HG02678 (cell line): Measurements from ENCODE around the gene AK9.

Experiments
- ATAC-seq: cut with Tn5 transposase; IDR thresholded peaks from one replicate; pipeline ENCODE4 v1.9.1; 2021; ENCODE audit warnings: mild to moderate bottlenecking, moderate library complexity; ENCODE audit not compliant: unreplicated experiment

The AK9 gene

DNA sequence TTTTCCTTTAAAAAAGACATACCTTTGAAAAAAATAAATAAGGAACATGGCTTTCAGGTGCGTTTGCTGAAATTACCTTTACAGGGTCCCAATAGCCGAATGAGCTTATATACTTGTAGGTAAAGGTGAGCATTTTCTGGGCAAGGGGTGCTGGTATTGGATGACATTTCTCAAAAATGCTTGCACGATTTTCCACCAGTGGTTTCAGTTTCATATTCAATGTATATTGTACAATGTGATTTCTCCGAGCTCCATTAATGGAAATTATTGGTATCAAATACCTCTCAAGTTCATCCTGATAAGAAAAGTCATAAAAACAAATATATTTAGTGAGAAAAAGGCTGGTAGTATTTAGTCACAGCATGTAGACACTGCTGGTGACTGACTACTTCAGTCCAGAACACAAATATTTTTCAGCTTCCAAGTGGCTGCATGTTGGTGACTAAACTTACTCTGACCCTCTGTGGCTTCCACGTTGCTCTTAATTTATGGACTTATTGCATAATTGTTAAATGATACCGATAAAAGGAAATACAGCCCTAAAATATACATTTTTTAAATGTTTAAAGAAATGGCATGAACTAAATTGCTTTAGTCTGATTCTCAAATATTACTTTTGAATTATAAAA lies 175.1 kb downstream of the AK9 start:
- ATAC-seq = no peak

- no peak for ATAC-seq
Measured at GRCh38 chr6:109514946-109515345, 176.1 kb downstream of the AK9 start.

- ATAC-seq = no peak
Measured at GRCh38 chr6:109513571-109514071, 177.4 kb downstream of the AK9 start.

- ATAC-seq = no peak
Measured at GRCh38 chr6:109512271-109512817, 178.7 kb downstream of the AK9 start.

GRCh38 chr6:109511832-109512231 lies 179.2 kb downstream of the AK9 start:
- ATAC-seq = no peak

DNA sequence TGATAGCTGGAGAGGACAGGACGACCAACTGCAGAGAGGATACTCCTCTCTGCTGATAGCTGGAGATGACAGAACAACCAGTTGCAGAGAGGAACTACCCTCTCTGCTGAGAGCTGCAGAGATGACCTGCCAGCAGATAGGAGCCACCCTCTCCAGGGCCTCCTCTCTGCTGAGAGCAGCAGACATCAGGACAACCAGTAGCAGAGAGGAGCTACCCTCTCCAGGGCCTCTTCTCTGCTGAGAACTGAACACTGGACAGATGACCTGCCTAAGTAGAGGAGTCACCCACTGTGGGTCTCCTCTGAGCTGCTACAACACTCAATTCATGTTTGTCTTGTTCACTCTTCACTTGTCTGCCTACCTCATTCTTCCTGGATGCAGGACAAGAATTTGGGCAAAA lies 180.6 kb downstream of the AK9 start:
- ATAC-seq = no peak

- no peak for ATAC-seq
Measured at GRCh38 chr6:109508166-109508860, 182.7 kb downstream of the AK9 start.

GRCh38 chr6:109507490-109508072 lies 183.4 kb downstream of the AK9 start:
- ATAC-seq = no peak

DNA sequence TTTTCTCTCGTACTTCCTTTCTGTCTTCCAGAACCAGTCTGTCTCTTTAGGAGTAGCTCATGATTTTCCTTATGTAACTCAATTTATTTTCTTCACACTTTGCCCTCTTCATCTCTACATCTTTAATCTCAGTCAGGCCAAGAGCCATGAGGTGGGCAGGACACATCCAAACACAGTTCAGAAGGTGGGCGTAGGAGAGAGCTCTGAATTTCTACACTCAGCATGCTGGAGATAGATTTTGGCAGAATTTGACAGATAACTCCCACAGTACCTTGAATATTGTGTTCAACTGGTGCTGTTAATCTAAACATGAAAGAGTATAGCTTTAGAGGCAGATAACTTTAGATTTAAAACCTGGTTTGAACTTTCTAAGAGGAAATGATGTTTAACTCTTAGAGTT lies 184.2 kb downstream of the AK9 start:
- no peak for ATAC-seq

- ATAC-seq = no peak
Measured at GRCh38 chr6:109506314-109506713, 184.7 kb downstream of the AK9 start.

DNA sequence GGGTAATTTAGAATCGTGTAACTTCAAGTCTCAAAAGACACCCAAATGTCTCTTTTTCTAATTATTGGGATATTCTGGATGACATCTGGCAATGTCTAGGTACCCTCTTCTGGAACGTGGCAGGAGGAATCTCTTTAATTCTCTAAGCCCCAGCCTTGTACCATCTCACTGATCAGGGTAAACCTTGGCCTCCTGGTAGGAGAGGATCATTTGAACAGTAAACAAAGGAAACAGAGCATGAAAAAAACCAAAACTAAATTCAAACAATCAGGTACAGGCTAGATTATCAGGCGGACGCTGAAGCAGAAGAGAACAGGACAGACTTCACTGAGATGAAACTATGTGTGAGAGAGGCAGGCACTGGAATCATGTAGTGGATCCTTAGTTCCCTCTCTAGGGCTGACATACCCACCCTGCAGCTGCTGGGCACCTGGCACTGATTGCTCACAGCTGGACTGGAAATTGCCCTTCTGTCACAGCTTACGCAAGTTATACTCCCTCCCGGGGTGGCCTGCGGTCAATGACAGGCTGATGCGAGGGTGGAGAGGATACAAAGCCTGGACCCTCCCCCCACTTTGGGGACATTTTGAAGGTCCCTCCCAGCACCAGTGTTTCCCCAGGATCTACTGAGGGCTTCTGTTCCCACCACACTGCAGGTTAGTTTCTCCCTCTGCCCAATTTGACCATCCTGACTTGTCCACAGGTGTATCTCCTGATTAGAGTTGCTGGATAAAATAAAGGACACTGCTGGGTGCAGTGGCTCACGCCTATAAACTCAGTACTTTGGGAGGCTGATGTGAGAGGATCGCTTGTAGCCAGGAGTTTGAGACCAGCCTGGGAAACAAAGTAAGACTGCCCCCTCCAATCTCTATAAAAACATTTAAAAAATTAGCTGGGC lies 187.4 kb downstream of the AK9 start:
- no peak for ATAC-seq

GRCh38 chr6:109498936-109499335 lies 192.1 kb downstream of the AK9 start:
- no peak for ATAC-seq

GRCh38 chr6:109498052-109498451 lies 192.9 kb downstream of the AK9 start:
- ATAC-seq = no peak

DNA sequence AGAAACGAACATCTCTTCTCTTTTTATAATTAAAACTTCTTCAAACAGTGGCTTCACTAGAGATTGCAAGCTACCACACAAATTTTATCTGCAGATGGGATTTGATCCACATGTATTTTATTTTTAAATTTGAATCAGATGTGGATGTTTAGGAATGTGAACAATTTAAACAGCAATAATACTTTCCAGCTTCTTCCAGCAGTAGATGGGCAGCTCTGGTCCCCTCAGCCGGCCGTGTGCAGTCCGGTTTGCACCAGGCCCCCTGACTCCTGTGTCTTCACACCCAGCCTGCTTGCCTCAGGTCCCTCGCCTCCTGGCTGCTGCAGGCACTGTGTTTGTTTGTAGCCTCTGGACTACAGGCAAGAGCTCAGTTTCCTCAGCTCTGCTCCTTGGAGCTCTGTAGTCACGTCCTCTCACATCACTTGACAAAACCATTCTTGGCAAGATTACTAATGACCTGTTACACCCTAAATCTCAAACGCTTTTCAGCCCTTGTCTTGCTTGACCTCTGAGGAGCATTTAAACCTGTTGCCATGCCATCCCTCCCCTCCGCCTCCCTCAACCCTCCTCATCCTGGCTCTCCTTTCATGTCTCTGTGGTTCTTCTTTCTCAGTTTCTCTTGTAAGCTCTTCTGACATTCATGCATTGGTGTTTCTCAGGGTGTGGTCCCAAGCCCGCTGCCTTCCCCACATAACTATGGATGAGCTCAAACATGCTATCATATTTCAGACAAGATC lies 194.8 kb downstream of the AK9 start:
- no peak for ATAC-seq

DNA sequence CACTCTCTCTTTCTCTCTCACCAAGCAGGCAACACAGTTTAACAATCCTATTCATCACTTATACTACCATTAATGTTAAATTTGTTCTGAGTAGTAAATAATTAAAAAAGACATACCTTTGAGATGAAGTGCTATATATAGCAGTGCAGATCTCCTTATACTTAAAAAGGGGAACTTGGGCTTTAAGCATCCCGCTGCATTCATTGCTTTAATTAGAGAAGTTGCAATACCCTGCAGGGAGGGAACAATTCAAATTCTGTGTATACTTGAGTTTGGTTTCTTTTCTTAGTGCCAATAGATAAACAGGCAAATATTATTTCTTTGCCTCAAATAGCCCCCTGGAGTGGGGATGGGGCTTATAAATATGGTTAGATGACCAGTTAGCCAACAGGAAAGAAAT lies 197.1 kb downstream of the AK9 start:
- no peak for ATAC-seq

GRCh38 chr6:109491207-109491938 lies 199.6 kb downstream of the AK9 start:
- peak; percentile 49 for ATAC-seq

DNA sequence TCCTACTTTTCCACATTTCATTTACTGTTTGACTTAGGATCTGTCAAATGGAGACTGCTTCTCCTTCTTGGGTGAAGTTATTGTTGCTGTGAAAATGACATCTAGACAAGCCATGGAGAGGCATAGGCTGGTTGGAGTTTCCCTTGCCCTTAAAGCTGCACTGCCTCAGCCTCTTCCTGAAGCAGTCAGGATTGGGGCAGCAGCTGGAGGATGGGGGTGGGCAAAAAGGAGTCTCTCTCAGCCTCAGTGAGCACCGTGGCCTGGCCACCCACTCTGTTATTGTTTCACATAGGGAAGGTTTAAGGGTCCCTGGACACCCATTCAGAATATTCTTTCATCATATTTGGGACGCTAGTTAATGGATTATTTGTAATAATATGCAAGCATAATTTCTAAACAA lies 200.3 kb downstream of the AK9 start:
- ATAC-seq = no peak

- ATAC-seq = no peak
Measured at GRCh38 chr6:109488001-109488400, 203.0 kb downstream of the AK9 start.

DNA sequence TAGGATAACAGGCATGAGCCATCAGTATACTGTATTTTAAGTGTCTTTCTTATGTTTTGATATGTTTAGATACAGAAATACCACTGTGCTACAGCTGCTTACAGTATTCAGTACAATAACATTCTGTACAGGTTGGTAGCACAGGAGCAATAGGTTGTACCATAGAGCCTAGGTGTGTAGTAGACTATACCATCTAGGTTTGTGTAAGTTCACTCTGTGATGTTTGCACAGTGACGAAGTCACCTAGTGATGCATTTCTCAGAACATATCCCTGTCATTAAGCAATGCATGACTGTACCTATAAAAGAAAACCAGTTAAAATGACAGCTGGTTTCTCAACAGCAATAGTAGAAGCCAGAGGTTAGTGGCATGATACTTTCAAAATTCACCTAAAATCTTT lies 204.9 kb downstream of the AK9 start:
- no peak for ATAC-seq
